ENCODE measurements around the gene STARD5. TPM values are rescaled to one million over a fixed set of nuclear protein-coding genes. Genes with fewer than 3 reads are reported as not detected.

STARD5 gene
- total RNA-seq, 1 donor from 2014 or later: 5.8 TPM

GRCh38 chr15:81275711-81276392 is 48.1 kb downstream of the STARD5 start:
- TF ChIP-seq, protein P1, sequence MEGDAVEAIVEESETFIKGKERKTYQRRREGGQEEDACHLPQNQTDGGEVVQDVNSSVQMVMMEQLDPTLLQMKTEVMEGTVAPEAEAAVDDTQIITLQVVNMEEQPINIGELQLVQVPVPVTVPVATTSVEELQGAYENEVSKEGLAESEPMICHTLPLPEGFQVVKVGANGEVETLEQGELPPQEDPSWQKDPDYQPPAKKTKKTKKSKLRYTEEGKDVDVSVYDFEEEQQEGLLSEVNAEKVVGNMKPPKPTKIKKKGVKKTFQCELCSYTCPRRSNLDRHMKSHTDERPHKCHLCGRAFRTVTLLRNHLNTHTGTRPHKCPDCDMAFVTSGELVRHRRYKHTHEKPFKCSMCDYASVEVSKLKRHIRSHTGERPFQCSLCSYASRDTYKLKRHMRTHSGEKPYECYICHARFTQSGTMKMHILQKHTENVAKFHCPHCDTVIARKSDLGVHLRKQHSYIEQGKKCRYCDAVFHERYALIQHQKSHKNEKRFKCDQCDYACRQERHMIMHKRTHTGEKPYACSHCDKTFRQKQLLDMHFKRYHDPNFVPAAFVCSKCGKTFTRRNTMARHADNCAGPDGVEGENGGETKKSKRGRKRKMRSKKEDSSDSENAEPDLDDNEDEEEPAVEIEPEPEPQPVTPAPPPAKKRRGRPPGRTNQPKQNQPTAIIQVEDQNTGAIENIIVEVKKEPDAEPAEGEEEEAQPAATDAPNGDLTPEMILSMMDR (IDR thresholded peaks at IDR 0.05; ENCODE audit: unreplicated experiment): no peak
- no peak overlapping the region for H3K4me3 Mint-ChIP-seq
- no peak overlapping the region for H3K27ac Mint-ChIP-seq
- H3K27me3 Mint-ChIP-seq (ENCODE audit: low read depth): peaks cover 20% of the 10 kb centered on the region
- H3K4me1 Mint-ChIP-seq: peaks cover 4% of the 10 kb centered on the region
- DNase-seq (ENCODE audit: low spot score in 2 of 2, unreplicated experiment in 2 of 2): no peak
- H3K36me3 Mint-ChIP-seq: peaks cover 9% of the 10 kb centered on the region
- peaks cover 12% of the 10 kb centered on the region for H3K9me3 Mint-ChIP-seq

GRCh38 chr15:81274931-81275707 is 48.8 kb downstream of the STARD5 start:
- DNase-seq (ENCODE audit: low spot score in 2 of 2, unreplicated experiment in 2 of 2): peak; percentile 61 to 80
- Mint-ChIP-seq H3K4me3 (no peak overlapping the region), H3K4me1 (peaks cover 4% of the 10 kb centered on the region), H3K9me3 (peaks cover 12% of the 10 kb centered on the region), H3K27ac (no peak overlapping the region), H3K36me3 (peaks cover 9% of the 10 kb centered on the region), H3K27me3 (ENCODE audit: low read depth) (peaks cover 27% of the 10 kb centered on the region)
- TF ChIP-seq, protein P1 (IDR thresholded peaks at IDR 0.05; ENCODE audit: unreplicated experiment): peak; percentile 67

DNA sequence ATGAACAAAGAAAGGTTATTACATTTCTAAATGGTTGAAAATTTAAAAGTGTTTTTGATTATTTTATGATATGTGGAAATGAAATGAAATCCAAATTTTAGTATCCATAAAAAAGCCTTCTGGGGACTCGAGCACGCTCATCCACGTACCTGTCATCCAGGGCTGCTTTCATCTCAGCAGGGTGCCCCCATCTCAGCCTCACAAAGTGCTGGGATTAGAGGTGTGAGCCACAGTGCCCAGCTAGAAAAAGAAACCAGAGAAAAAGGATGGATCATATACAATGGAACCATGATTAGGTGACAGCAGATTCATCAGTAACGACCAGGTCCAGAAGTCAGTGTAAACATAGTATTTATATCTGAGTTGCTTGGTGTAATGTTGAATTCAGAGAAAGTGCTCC is 49.7 kb downstream of the STARD5 start:
- DNase-seq (ENCODE audit: low spot score in 2 of 2, unreplicated experiment in 2 of 2): no peak
- peaks cover 12% of the 10 kb centered on the region for H3K9me3 Mint-ChIP-seq
- H3K4me1 Mint-ChIP-seq: peaks cover 4% of the 10 kb centered on the region
- peaks cover 32% of the 10 kb centered on the region for H3K27me3 Mint-ChIP-seq (ENCODE audit: low read depth)
- TF ChIP-seq, protein P1 (IDR thresholded peaks at IDR 0.05; ENCODE audit: unreplicated experiment): no peak
- peaks cover 9% of the 10 kb centered on the region for H3K36me3 Mint-ChIP-seq
- H3K27ac Mint-ChIP-seq: no peak overlapping the region
- no peak overlapping the region for H3K4me3 Mint-ChIP-seq

DNA sequence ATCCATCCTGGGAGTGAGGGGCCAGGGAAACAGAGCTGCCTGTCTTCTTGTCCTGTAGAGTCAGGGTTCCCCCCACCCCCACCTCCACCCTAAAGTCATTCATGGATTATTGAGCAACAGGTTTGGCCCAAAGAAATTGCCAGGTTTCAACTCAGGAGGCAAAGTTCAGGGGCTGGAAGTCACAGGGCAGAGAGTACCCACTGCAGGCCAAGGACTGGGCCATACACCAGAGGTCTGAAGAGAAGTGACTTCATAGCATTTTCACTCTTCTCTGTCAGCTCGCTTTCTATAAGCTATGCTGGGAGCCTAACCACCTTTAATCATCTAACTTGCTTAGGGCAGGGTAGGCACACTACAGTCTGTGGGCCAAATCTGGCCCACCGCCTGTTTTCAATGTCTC is 50.1 kb downstream of the STARD5 start:
- peaks cover 12% of the 10 kb centered on the region for H3K9me3 Mint-ChIP-seq
- H3K27me3 Mint-ChIP-seq (ENCODE audit: low read depth): peaks cover 34% of the 10 kb centered on the region
- TF ChIP-seq, protein P1 (IDR thresholded peaks at IDR 0.05; ENCODE audit: unreplicated experiment): no peak
- no peak overlapping the region for H3K4me3 Mint-ChIP-seq
- no peak for DNase-seq (ENCODE audit: low spot score in 2 of 2, unreplicated experiment in 2 of 2)
- H3K4me1 Mint-ChIP-seq: peaks cover 4% of the 10 kb centered on the region
- no peak overlapping the region for H3K27ac Mint-ChIP-seq
- H3K36me3 Mint-ChIP-seq: peaks cover 9% of the 10 kb centered on the region

- DNase-seq (ENCODE audit: low spot score in 2 of 2, unreplicated experiment in 2 of 2): no peak
- no peak overlapping the region for H3K4me3 Mint-ChIP-seq
- TF ChIP-seq, protein P1 (IDR thresholded peaks at IDR 0.05; ENCODE audit: unreplicated experiment): no peak
- H3K4me1 Mint-ChIP-seq: peaks cover 4% of the 10 kb centered on the region
- H3K27ac Mint-ChIP-seq: no peak overlapping the region
- peaks cover 10% of the 10 kb centered on the region for H3K9me3 Mint-ChIP-seq
- peaks cover 34% of the 10 kb centered on the region for H3K27me3 Mint-ChIP-seq (ENCODE audit: low read depth)
- H3K36me3 Mint-ChIP-seq: peaks cover 9% of the 10 kb centered on the region
These were observed 50.7 kb downstream of the STARD5 start for GRCh38 chr15:81273200-81273599.

All from mesothelial cell of epicardium (in vitro differentiated cells).